ES-I3 (cell line): ENCODE data around the gene NHLH1.

Experiments
- H3K36me3 ChIP-seq: 2 replicates; pipeline ENCODE4 v1.6.1; 2013; ENCODE audit warnings: mild to moderate bottlenecking, low read length, control low read depth, moderate library complexity; ENCODE audit not compliant: insufficient read depth
- H3K4me1 ChIP-seq: 2 replicates; pipeline ENCODE4 v1.6.1; 2013; ENCODE audit warnings: mild to moderate bottlenecking, control low read depth, low read length; ENCODE audit not compliant: insufficient read depth
- H3K9ac ChIP-seq: 2 replicates; pipeline ENCODE4 v1.6.1; 2013; ENCODE audit warnings: low read depth, mild to moderate bottlenecking, low read length, moderate library complexity
- H3K9me3 ChIP-seq: 2 replicates; pipeline ENCODE4 v1.6.1; 2013; ENCODE audit warnings: mild to moderate bottlenecking, low read length, moderate library complexity; ENCODE audit not compliant: control insufficient read depth, insufficient read depth

The NHLH1 gene

DNA sequence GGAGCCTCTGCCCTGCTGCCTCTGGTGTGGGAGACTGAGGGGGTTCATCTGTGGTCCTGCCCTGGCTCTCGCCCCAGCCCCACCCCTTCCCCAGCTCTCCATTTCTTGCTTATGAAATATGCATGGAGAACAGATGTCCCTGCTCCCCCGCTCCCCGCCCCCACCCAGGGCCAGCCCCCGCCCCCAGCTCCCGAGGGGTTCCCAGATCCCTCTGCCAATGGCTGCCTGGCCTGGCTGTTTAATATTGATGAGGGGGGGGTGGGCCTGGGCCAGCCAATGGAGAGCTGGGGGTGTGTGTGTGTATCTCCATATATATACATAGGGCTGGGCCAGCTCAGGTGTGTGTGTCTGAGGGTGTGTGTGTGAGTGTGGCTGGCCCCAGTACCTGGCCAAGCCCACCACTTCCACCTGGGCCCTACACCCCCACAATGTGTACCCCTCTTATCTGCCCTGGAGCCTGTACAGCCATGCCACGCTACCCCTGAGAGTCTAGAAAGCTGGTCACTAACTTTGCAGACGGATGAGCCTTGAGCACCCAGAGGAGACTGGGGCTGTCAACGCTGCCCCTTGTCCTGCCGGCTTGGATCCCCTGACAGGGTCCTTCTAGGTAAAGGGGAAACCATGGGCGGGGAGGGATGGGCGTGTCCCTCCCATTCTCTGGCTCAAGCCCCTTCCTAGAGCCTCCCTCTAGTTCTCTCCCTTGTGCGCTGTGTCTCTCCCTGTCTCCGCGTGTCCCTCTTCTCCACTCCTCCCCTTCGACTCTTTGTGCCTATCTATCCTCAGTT is at the start of gene NHLH1:
Gene NHLH1, plus strand, starts transcription at position 341 of the 785 bp plus-strand sequence. CDS start 3,661 bp downstream, outside the sequence.
- no peaks in the 10 kb centered on the region for H3K36me3 ChIP-seq
- H3K9ac ChIP-seq, result peak within 1 kb of the TSS; percentile 28; the same call in 1 of the 2 replicates
- no peaks in the 10 kb centered on the region for H3K9me3 ChIP-seq
- peaks cover 28% of the 10 kb centered on the region for H3K4me1 ChIP-seq

DNA sequence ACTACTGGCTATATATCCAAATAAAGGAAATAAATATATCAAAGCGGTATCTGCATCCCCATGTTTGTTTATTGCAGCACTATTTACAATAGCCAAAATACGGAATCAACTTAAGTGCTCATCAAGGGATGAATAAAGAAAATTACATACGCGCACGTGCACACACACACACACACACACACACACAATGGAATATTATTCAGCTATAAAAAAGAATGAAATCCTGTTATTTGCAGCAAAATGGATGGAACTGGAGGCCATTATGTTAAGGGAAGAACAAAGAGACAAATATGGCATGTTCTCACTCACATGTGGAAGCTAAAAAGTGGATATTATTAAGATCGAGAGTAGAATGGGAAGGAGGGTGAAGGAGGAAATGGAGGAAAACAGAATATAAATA is 44.0 kb upstream of the NHLH1 start:
- Histone ChIP-seq H3K4me1 (no peaks in the 10 kb centered on the region), H3K36me3 (peaks cover 14% of the 10 kb centered on the region), H3K9me3 (no peaks in the 10 kb centered on the region), H3K9ac (no peak overlapping the region)

DNA sequence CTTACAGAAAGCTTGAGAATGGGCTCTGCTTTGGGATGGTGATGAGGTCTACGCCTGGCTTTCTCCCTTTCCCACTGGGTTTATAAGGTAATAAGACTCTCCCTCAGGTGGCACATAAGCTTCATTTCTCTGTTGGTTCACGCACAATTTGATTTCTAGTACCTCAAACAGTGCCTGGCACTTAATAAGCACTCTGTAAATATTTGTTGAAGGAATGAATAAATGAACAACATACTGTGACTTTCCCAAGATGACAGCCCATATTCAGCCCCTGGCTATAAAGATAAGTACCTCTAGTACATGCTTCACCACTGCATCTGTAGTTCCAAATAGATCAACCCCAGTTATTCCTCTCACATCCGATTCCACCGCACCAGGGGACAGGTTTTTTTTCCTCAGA is 41.6 kb upstream of the NHLH1 start:
- no peaks in the 10 kb centered on the region for H3K9me3 ChIP-seq
- no peaks in the 10 kb centered on the region for H3K4me1 ChIP-seq
- H3K9ac ChIP-seq, result no peak overlapping the region
- H3K36me3 ChIP-seq, result peaks cover 31% of the 10 kb centered on the region

DNA sequence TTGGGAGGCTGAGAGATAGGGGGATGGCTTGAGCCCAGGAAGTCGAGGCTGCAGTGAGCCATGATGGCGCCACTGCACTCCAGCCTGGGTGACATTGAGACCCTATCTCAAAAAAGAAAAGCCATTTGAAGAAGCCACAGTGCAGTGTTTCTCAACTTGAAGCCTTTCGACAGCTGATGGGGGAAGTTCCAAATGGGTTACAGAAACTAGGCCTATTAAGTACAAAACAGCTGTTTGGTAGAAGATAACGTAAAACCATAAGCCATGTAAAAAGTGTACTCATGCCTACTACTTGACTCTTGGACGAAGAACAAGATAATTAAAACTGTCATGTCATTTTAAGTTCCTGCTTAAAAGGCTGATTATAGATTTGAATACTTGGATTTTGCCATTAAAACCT is 40.5 kb upstream of the NHLH1 start:
- Histone ChIP-seq H3K9me3 (no peaks in the 10 kb centered on the region), H3K9ac (no peak overlapping the region), H3K4me1 (no peaks in the 10 kb centered on the region), H3K36me3 (peaks cover 31% of the 10 kb centered on the region)

DNA sequence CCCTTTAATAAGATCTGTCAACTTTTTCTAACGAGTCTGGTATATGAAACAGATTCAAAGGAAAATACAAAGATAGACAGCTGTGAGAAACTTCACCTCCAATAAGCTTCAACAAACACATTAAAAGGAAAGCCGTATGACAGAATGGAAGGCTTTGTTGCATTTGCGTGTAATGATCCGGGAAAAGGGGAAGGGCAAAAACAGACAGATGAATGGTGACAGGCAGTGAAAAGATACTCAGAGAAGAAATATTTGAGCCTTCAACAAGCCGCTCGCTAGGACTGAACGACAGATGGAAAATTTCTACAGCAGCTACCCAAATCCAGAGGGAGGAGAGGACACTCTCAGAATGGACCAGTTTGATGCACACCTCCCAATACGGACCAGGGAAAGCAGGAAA is 38.7 kb upstream of the NHLH1 start:
- peaks cover 37% of the 10 kb centered on the region for H3K36me3 ChIP-seq
- no peak overlapping the region for H3K9ac ChIP-seq
- no peaks in the 10 kb centered on the region for H3K4me1 ChIP-seq
- H3K9me3 ChIP-seq, result no peaks in the 10 kb centered on the region

DNA sequence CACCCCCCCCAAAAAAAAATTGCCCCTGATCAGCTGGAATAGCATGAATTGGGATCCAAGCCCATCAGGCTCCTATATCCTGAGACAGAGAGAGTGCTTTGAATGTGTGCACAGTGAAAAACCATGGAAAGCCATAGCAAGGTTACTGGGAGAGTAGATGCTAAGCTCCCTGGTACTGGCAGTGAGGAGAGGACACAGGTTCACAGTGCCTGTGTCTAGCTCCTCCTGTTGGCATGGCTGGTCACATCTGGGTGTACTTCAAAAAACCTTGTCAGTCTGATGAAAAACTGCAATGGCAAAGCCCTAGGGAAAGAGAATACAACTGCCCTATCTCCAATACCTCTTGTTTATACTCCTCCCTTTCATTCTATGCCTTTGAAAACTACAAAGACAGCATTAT is 36.8 kb upstream of the NHLH1 start:
- Histone ChIP-seq H3K9me3 (no peaks in the 10 kb centered on the region), H3K9ac (no peak overlapping the region), H3K4me1 (no peaks in the 10 kb centered on the region), H3K36me3 (peaks cover 43% of the 10 kb centered on the region)

DNA sequence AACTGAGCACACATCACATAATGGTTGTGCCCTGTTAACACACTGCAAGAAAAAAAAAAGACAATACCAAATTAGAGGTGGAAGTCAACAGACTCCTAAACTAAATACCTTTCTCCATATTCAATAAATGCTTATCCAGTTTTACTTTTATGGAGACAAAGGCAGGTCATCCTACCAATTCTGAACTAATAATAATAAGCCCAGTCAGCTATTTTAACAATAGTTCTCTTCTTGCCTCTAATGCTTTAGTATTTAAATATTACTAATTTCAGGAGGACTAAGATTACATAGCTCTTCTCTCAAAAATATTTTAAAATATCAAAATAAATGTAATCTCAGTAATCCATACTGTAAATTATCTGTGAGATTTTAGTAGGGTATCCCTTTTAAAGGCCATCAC is 34.4 kb upstream of the NHLH1 start:
- Histone ChIP-seq H3K4me1 (no peaks in the 10 kb centered on the region), H3K9me3 (no peaks in the 10 kb centered on the region), H3K9ac (no peak overlapping the region), H3K36me3 (peaks cover 39% of the 10 kb centered on the region)

DNA sequence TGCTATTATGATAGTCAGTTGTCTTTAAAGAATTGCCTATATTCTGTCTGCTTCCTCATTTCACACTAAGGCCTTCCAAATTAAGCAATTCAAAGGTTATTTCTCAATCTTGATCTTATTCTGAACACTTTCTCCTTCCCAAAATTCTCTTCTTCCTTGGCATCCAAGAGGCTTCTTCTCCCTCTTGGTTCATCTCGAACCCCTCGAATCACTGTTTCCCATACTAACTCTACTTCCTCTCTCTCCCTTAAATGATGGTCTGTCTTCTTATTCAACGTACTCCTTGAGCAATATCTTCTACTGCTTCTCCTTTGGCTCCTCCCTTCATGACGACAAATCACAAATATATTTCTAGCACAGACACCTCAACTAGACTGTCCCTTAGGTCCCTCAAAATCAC is 28.3 kb upstream of the NHLH1 start:
- peaks cover 8% of the 10 kb centered on the region; the same call in 1 of the 2 replicates for H3K4me1 ChIP-seq
- H3K36me3 ChIP-seq, result peaks cover 21% of the 10 kb centered on the region
- no peaks in the 10 kb centered on the region for H3K9me3 ChIP-seq
- H3K9ac ChIP-seq, result no peak overlapping the region

DNA sequence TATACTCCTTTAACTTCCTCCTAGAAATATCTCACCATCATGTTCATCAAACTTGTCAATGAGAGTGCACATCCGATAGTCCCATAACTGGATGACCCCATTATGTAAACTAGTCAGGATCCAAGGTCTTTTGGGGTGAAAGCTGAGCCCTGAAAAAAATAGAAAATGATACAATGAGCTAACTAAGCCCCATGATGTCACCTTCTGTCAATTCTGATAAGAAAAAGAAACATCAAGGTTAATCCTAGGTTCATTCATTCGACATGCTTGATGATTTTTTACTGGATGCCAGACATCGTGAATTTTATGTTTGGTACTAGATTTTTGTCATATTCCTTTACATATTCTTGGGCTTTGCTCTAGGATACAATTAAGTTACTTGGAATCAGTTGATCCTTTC is 26.7 kb upstream of the NHLH1 start:
- H3K4me1 ChIP-seq, result peaks cover 12% of the 10 kb centered on the region
- peaks cover 19% of the 10 kb centered on the region; the same call in 1 of the 2 replicates for H3K36me3 ChIP-seq
- H3K9me3 ChIP-seq, result no peaks in the 10 kb centered on the region
- no peak overlapping the region for H3K9ac ChIP-seq

DNA sequence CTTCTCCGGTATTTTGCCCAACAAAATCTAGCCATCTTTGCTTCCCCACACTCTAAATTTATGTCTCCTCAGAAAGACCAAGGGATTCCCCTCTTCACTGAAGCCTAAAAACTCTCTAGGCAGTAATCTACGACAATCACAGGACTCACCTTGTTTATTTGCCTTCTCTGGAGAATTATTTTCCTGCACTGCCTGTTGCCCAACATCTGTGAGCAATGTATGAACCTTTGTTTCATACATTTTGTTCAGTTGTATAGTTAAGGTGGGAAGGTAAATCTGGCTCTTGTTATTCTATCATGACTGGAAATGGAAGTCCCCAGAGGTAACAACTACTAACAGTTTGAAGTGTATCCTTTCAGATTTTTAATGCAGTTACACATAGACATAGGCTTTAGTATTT is 26.0 kb upstream of the NHLH1 start:
- H3K9ac ChIP-seq, result no peak overlapping the region
- H3K9me3 ChIP-seq, result no peaks in the 10 kb centered on the region
- H3K36me3 ChIP-seq, result peaks cover 18% of the 10 kb centered on the region; the same call in 1 of the 2 replicates
- H3K4me1 ChIP-seq, result peaks cover 12% of the 10 kb centered on the region

DNA sequence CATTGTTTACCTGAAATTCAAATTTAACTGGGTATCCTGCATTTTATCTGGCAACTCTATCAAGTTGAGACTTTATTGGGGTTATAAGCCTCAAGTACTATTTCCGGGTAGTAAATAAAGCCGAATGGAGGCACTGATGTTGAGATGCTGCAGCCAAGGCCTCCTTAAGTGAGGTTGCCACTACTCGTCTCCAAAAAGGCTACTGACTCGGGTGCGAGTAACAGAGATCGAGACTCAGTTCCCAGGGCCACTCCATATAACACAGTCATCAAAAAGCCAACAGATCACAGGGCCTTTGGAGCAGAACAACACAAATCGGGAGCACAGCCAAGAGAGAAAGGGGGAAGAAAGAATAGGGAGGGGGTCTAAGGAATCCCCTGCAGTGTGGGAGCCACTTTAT is 24.3 kb upstream of the NHLH1 start:
- Histone ChIP-seq H3K36me3 (peaks cover 18% of the 10 kb centered on the region), H3K9ac (peak overlapping the region; percentile 94), H3K4me1 (peaks cover 12% of the 10 kb centered on the region), H3K9me3 (no peaks in the 10 kb centered on the region)

DNA sequence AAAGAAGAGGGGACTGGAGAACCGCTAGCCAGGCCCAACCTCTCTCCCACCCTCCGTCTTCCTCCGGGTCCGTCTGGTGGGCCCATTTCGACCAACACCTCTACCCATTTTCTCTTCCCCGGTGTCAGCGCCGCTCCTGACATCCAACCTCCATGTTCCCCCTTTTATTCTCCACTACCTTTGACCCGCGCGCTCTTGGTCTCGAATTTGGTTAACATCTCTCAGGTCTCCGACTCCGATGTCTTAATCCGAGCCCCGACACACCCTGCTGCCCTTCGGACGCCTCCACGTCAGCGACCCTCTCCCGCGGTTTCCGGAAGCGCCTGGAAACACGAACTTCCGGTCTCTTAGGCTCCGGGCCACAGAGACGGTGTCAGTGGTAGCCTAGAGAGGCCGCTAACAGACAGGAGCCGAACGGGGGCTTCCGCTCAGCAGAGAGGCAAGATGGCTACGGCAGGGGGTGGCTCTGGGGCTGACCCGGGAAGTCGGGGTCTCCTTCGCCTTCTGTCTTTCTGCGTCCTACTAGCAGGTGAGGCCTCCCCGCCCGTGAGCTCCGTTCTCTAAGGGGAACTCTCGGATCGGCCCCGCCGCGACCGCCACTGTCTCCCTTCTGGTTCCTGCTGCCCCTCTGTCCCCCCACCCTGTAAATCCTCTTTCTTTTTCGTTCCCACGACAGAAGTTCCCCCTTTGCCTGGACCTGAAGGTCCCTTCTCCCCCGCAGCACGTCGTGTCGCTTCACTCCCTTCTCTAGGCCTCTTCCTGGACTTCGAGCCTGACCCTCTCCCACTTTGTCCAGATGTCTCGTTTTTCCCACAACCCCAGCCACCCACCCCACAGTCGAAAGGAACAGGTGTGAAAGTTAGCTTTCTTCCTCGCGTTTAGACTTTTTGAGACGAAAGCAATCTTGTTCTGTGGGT is 23.7 kb upstream of the NHLH1 start, which contains the start of the genes COPA and NCSTN:
Gene COPA, minus strand, starts transcription at position 298 of the 917 bp plus-strand sequence. Its CDS starts 80 bp downstream, at position 218.
Gene NCSTN, plus strand, starts transcription at position 431 of the 917 bp plus-strand sequence. Its CDS starts 14 bp downstream, at position 445.
- peak within 1 kb of the TSS; percentile 94 for H3K9ac ChIP-seq
- peaks cover 18% of the 10 kb centered on the region for H3K36me3 ChIP-seq

DNA sequence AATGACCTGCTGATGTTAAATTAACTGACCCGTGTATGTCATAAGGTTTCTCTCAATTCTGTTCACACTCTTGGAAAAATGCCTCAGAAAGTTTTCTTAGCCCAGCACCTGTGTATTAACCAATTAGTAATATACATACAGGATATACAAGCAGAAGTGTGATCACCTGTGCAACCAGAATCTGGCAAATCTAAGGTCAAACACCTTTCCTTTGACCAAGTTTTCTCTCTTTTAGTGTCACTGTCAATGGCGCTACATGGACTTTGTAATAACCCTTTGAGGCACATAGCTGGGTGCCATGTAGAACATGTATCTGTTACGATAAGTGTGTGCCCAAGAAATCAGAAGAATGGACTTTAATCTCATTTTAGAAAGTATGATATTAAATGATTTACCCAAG is 22.6 kb upstream of the NHLH1 start:
- no peaks in the 10 kb centered on the region for H3K9me3 ChIP-seq
- H3K9ac ChIP-seq, result peak overlapping the region; percentile 94; the same call in 1 of the 2 replicates
- peaks cover 12% of the 10 kb centered on the region for H3K36me3 ChIP-seq
- H3K4me1 ChIP-seq, result peaks cover 12% of the 10 kb centered on the region

More for the DNA sequence above, 23.7 kb upstream of the NHLH1 start, which contains the start of the genes COPA and NCSTN:
- H3K9me3 ChIP-seq, result no peaks in the 10 kb centered on the region
- peaks cover 12% of the 10 kb centered on the region for H3K4me1 ChIP-seq

DNA sequence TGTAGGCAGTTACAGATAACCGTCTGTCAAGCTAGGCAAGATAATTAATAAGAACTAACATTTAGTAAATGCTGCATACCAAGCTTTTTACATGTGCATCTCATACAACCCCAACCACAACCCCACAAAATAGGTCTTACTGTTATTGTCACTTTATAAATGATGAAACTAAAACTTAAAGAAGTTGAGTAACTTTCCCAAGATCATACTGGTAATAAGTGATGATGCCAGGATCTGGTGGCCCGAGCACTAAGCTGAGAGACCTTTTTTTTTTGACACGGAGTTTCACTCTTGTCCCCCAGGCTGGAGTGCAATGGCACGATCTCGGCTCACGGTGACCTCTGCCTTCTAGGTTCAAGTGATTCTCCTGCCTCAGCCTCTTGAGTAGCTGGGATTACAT is 21.9 kb upstream of the NHLH1 start:
- Histone ChIP-seq H3K9me3 (no peaks in the 10 kb centered on the region), H3K4me1 (peaks cover 12% of the 10 kb centered on the region), H3K36me3 (peaks cover 12% of the 10 kb centered on the region), H3K9ac (no peak overlapping the region)
